ENCODE measurements around the gene PANK2.

The PANK2 gene

DNA sequence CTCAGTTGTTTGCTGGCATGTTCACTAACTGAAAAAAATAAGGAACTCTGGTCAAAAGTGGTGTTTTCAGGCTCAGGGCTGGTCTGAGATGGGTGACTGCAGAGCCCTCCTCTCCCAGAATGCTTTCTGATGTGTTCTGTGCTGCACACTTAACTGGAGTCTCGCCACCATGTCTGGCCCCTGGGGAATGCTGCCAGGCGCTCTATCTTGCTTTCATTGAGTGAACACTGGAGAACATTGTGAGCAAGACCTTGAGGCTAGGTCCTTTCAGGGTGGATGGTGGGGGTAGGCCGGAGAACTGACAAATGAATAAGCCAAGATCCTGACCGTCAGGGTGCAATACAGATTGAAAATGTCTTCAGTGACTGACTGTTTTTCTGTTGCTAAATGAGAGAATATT lies 19.5 kb downstream of the PANK2 start:
- Histone ChIP-seq H3K27me3 (ENCODE audit: control insufficient read depth, insufficient read depth, low read length) (no peaks in the 10 kb centered on the region), H3K36me3 (ENCODE audit: control insufficient read depth, insufficient read depth, low read length) (no peaks in the 10 kb centered on the region), H3K9ac (ENCODE audit: low read length) (no peak overlapping the region), H3K9me3 (ENCODE audit: control insufficient read depth, low read length) (no peaks in the 10 kb centered on the region), H3K4me3 (ENCODE audit: low read length) (no peak overlapping the region), H3K4me1 (ENCODE audit: control insufficient read depth, insufficient read depth, low read length) (no peaks in the 10 kb centered on the region)

DNA sequence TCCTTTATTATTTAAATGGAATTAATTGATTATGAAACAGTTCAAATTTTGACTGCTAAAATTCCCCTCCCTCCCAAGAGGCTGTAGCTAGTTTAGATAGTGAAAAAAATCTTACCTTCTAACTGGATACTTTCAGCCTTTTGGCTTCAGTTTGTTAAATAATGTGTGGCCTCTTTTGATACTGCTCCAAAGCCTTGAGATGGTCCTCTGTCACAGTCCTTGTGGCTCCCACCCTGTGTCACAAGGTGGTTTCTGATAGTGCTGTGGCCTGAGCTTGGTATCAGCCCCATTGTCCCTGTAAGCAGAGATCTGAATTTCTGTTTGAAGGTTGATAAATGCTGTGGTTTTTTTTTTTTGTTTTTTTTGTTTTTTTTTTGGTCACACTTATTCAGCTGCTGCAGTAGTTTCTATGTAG lies 20.8 kb downstream of the PANK2 start:
- Histone ChIP-seq H3K4me3 (ENCODE audit: low read length) (no peak overlapping the region), H3K4me1 (ENCODE audit: control insufficient read depth, insufficient read depth, low read length) (no peaks in the 10 kb centered on the region), H3K9ac (ENCODE audit: low read length) (no peak overlapping the region), H3K36me3 (ENCODE audit: control insufficient read depth, insufficient read depth, low read length) (no peaks in the 10 kb centered on the region), H3K27me3 (ENCODE audit: control insufficient read depth, insufficient read depth, low read length) (no peaks in the 10 kb centered on the region), H3K9me3 (ENCODE audit: control insufficient read depth, low read length) (no peaks in the 10 kb centered on the region)

DNA sequence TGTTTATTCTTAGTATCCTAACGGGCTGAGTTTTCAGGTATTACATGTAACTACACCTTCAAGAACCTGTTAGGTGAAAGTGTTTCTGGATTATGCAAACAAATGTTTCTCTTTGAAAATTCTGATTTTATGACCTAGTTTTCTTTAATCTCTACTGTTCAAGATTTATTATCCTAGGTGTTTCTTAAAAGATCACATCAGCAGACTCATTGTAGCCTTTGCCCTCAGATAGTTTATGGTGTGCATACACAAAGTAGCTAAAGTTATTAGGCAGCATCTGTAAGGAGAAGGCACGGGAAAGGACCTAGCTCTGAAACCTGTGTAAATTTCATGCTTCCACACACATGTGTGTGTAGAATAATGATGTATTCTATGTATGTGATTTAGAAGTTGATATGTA lies 21.7 kb downstream of the PANK2 start:
- Histone ChIP-seq H3K4me1 (ENCODE audit: control insufficient read depth, insufficient read depth, low read length) (no peaks in the 10 kb centered on the region), H3K27me3 (ENCODE audit: control insufficient read depth, insufficient read depth, low read length) (no peaks in the 10 kb centered on the region), H3K36me3 (ENCODE audit: control insufficient read depth, insufficient read depth, low read length) (no peaks in the 10 kb centered on the region), H3K9ac (ENCODE audit: low read length) (no peak overlapping the region), H3K9me3 (ENCODE audit: control insufficient read depth, low read length) (no peaks in the 10 kb centered on the region), H3K4me3 (ENCODE audit: low read length) (no peak overlapping the region)

DNA sequence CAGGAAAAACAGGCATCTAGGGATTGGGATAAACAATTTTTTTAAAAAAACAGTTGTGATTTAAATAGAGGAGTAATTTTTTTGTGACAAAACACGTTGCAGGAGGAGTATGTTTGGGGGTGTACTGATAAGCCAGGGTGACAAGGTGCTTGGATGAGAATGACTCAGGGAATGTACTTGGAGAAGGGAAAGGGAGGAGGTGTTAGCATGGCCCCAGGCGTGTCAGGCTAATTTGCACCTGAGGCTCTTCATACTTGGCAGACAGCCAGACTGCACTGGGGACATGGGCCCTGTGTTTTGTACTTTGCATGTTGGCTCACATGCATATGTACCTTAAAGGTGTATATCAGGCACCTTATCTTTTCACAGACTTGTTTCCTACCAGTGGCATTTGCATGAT lies 22.8 kb downstream of the PANK2 start:
- H3K36me3 ChIP-seq (ENCODE audit: control insufficient read depth, insufficient read depth, low read length) = no peaks in the 10 kb centered on the region
- no peaks in the 10 kb centered on the region for H3K27me3 ChIP-seq (ENCODE audit: control insufficient read depth, insufficient read depth, low read length)

DNA sequence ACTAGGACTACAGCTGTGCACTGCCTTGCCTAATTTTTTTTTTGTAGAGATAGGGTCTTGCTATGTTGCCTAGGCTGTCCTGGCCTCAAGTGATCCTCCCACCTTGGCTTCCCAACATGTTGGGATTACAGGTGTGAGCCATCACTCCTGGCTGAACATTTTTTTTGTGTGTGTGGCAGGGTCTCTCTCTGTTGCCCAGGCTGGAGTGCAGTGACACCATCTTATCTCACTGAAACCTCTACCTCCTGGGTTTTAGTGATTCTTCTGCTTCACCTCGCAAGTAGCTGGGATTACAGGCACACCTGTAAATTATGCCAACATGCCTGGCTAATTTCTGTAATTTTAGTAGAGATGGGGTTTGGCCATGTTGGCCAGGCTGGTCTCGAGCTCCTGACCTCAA lies 25.3 kb downstream of the PANK2 start:
- H3K4me1 ChIP-seq (ENCODE audit: control insufficient read depth, insufficient read depth, low read length) = peaks cover 5% of the 10 kb centered on the region
- H3K27me3 ChIP-seq (ENCODE audit: control insufficient read depth, insufficient read depth, low read length) = no peaks in the 10 kb centered on the region
- H3K9me3 ChIP-seq (ENCODE audit: control insufficient read depth, low read length) = no peaks in the 10 kb centered on the region
- H3K4me3 ChIP-seq (ENCODE audit: low read length) = no peak overlapping the region
- H3K9ac ChIP-seq (ENCODE audit: low read length) = no peak overlapping the region
- H3K36me3 ChIP-seq (ENCODE audit: control insufficient read depth, insufficient read depth, low read length) = no peaks in the 10 kb centered on the region

More for the DNA sequence above, 22.8 kb downstream of the PANK2 start:
- no peak overlapping the region for H3K9ac ChIP-seq (ENCODE audit: low read length)
- H3K4me1 ChIP-seq (ENCODE audit: control insufficient read depth, insufficient read depth, low read length) = peaks cover 5% of the 10 kb centered on the region
- no peaks in the 10 kb centered on the region for H3K9me3 ChIP-seq (ENCODE audit: control insufficient read depth, low read length)
- H3K4me3 ChIP-seq (ENCODE audit: low read length) = no peak overlapping the region

DNA sequence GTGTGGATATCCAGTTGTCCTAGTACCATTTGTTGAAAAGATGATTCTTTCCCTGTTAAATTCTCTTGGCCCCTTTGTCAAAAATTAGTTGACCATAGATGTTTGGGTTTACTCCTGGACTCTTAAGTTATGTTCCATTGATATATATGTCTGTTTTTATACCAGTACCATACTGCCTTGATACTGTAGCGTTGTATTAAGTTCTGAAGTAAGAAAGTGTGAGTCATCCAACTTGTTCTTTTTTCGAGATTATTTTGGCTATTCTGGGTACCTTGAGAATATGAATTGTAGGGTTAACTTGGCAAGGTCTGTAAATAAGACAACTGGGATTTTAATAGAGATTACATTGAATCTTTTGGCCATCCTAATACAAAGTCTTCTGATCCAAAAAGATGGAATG lies 26.5 kb downstream of the PANK2 start:
- no peaks in the 10 kb centered on the region for H3K27me3 ChIP-seq (ENCODE audit: control insufficient read depth, insufficient read depth, low read length)
- peaks cover 5% of the 10 kb centered on the region for H3K4me1 ChIP-seq (ENCODE audit: control insufficient read depth, insufficient read depth, low read length)
- no peak overlapping the region for H3K4me3 ChIP-seq (ENCODE audit: low read length)
- no peaks in the 10 kb centered on the region for H3K9me3 ChIP-seq (ENCODE audit: control insufficient read depth, low read length)
- no peak overlapping the region for H3K9ac ChIP-seq (ENCODE audit: low read length)
- H3K36me3 ChIP-seq (ENCODE audit: control insufficient read depth, insufficient read depth, low read length) = no peaks in the 10 kb centered on the region

DNA sequence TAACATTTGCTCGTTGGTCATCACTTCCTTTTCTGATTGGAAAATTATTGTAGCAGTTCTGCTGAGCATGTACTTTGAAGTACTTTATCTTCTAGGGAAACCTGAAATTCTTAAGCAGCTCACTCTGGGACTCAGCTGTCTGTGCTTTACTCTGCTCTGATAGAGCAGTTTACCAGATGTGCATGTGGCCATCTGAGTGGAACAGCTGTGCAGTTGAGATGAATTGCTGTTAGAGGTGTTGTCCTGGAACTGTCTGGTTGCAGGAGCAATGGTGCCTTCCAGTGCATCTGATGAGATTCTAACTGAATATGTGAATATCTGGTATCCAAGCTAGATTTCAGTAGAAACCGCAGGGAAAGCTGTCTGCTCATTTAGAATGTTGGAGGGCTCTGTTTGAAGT lies 27.2 kb downstream of the PANK2 start:
- Histone ChIP-seq H3K9me3 (ENCODE audit: control insufficient read depth, low read length) (no peaks in the 10 kb centered on the region), H3K36me3 (ENCODE audit: control insufficient read depth, insufficient read depth, low read length) (no peaks in the 10 kb centered on the region), H3K4me3 (ENCODE audit: low read length) (no peak overlapping the region)

DNA sequence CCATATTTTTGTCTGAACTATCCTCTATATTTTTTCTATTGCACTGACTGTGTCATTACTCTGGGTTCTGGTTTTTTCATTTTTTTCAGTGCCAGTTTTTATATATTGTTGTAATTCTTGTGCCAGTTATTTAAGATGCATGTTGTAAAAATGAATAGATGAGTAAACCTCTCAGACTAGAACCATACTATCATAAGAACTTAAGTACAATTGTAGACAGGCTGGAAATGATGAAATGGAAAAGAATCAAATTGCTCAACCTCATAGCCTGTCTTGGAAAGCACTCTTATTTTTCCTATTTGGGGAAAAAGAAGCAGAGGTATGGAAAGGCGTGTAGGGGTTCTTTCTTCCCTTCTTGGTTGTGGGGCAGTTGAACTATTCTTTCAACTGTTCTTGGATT lies 30.2 kb downstream of the PANK2 start:
- H3K9me3 ChIP-seq (ENCODE audit: control insufficient read depth, low read length) = no peaks in the 10 kb centered on the region
- H3K9ac ChIP-seq (ENCODE audit: low read length) = no peak overlapping the region
- H3K27me3 ChIP-seq (ENCODE audit: control insufficient read depth, insufficient read depth, low read length) = no peaks in the 10 kb centered on the region
- no peaks in the 10 kb centered on the region for H3K36me3 ChIP-seq (ENCODE audit: control insufficient read depth, insufficient read depth, low read length)
- no peak overlapping the region for H3K4me3 ChIP-seq (ENCODE audit: low read length)
- peaks cover 24% of the 10 kb centered on the region for H3K4me1 ChIP-seq (ENCODE audit: control insufficient read depth, insufficient read depth, low read length)

More for the DNA sequence above, 27.2 kb downstream of the PANK2 start:
- Histone ChIP-seq H3K27me3 (ENCODE audit: control insufficient read depth, insufficient read depth, low read length) (no peaks in the 10 kb centered on the region), H3K4me1 (ENCODE audit: control insufficient read depth, insufficient read depth, low read length) (peaks cover 5% of the 10 kb centered on the region), H3K9ac (ENCODE audit: low read length) (no peak overlapping the region)

DNA sequence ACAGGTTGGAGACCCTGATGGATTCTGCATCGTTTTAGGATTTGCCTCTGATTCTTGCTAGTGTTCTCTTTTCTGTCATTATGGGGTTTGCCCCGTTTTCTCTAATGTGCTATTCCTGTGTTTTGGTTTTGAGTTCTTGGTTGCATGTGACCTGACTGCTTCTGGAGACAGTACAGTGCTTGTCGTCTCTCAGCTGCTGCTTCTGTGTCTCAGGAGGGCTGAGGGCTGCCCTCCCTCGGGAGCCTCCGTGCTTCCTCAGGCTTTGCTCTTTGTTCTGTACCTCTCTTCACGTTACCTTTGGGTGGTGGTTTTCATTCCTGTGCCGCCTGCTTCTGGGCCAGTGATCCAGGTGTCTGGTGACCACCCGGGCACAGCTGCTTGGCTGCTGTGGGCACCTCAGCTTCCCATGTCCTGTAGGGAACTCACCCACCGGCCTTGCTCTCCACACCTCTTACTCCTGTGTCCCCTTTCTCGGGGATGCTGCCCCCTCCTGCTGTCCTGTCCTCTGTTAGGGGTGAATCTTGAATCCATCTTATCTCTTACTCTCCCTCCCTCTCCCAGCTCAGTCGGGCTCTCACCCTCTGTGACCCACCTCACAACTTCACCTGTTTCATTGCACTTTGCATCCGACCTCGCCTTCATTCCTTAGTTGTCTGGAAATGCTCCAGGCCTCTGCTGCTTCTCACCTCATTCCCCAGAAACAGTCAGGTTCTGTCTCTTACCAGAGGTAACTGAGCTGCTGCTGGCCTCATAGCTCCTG lies 33.2 kb downstream of the PANK2 start:
- Histone ChIP-seq H3K27me3 (ENCODE audit: control insufficient read depth, insufficient read depth, low read length) (no peaks in the 10 kb centered on the region), H3K9ac (ENCODE audit: low read length) (no peak overlapping the region), H3K36me3 (ENCODE audit: control insufficient read depth, insufficient read depth, low read length) (no peaks in the 10 kb centered on the region), H3K4me3 (ENCODE audit: low read length) (no peak overlapping the region), H3K9me3 (ENCODE audit: control insufficient read depth, low read length) (no peaks in the 10 kb centered on the region), H3K4me1 (ENCODE audit: control insufficient read depth, insufficient read depth, low read length) (peaks cover 19% of the 10 kb centered on the region)

DNA sequence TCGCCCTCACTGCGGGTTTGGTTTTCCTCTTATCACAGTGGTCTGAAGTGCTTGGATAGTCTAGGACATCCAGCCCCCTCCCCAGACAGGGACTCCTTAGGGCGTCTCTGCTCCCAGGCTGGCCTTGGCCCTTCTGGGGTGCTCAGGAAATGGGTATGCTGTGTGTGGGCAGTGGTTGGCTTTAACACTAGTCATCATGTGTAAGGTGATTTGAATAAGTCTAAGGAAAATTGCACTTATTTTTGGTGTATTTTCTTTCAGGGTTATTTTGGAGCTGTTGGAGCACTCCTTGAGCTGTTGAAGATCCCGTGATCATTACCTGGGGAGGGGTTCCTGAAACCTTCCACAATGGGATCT lies 33.8 kb downstream of the PANK2 start:
- H3K36me3 ChIP-seq (ENCODE audit: control insufficient read depth, insufficient read depth, low read length) = no peaks in the 10 kb centered on the region
- peaks cover 19% of the 10 kb centered on the region for H3K4me1 ChIP-seq (ENCODE audit: control insufficient read depth, insufficient read depth, low read length)
- no peak overlapping the region for H3K9ac ChIP-seq (ENCODE audit: low read length)
- no peaks in the 10 kb centered on the region for H3K27me3 ChIP-seq (ENCODE audit: control insufficient read depth, insufficient read depth, low read length)
- H3K4me3 ChIP-seq (ENCODE audit: low read length) = no peak overlapping the region
- no peaks in the 10 kb centered on the region for H3K9me3 ChIP-seq (ENCODE audit: control insufficient read depth, low read length)

DNA sequence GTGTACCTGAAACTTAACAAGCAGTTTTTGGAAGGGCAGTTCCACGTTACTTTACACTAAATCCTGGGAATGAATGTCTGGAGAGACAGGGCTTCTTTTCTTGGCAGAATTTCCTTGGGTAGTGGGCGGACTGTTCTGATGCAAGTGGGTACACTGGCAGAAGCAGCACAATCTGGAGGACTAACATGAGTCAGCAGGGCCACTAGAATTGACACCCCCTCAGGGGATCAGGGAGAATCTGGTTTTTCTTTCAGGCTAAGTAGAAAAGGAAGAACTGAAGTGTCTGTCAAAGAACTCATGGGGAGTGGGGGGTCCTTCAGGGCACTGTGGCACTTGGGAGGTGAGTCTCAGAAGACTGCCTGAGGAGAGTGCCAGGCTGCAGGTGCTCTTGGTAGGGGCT lies 34.6 kb downstream of the PANK2 start:
- no peaks in the 10 kb centered on the region for H3K27me3 ChIP-seq (ENCODE audit: control insufficient read depth, insufficient read depth, low read length)
- H3K36me3 ChIP-seq (ENCODE audit: control insufficient read depth, insufficient read depth, low read length) = no peaks in the 10 kb centered on the region

DNA sequence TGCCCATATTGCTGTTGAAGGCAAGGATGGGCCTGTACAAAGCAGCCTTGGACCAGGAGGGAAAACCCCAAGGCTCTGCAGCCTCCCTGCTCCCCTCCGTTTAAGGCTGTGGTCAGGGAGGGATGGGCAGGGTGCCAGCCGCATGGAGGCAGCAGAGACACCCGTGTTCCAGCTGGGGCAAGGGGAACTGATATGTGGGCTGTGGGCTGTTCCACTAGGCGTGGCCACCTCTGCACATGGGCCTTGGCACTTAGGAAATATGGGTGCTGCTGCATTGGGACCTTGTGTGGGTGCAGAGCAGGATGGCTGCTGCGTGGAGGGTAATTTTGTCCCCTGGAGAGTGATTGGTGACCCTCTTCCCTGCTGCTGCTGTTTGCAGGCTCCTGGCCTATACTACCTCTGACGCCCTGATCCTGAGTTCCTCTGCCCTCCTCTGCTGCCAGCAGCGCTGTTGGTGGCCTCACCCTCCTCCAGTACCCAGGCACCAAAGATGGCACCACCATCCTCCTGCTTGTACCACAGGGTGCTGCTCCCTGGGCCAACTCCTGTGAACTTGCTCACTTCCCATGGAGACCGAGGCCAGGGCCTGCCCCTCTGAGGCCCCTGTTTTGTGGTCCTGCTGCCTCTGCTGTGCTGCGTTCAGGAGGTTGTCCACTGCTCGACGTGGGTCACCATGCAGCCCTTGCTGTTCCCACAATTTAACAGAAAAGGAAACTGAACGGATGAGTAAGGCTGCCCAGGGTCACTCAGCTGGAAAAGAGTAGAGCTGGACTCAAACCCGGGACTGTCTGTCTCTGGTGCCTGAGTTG lies 35.3 kb downstream of the PANK2 start:
- peaks cover 19% of the 10 kb centered on the region for H3K4me1 ChIP-seq (ENCODE audit: control insufficient read depth, insufficient read depth, low read length)
- no peak overlapping the region for H3K4me3 ChIP-seq (ENCODE audit: low read length)
- no peaks in the 10 kb centered on the region for H3K27me3 ChIP-seq (ENCODE audit: control insufficient read depth, insufficient read depth, low read length)
- H3K9ac ChIP-seq (ENCODE audit: low read length) = no peak overlapping the region
- no peaks in the 10 kb centered on the region for H3K36me3 ChIP-seq (ENCODE audit: control insufficient read depth, insufficient read depth, low read length)
- H3K9me3 ChIP-seq (ENCODE audit: control insufficient read depth, low read length) = no peaks in the 10 kb centered on the region

More for the DNA sequence above, 34.6 kb downstream of the PANK2 start:
- Histone ChIP-seq H3K4me1 (ENCODE audit: control insufficient read depth, insufficient read depth, low read length) (peaks cover 19% of the 10 kb centered on the region), H3K9ac (ENCODE audit: low read length) (no peak overlapping the region), H3K4me3 (ENCODE audit: low read length) (no peak overlapping the region), H3K9me3 (ENCODE audit: control insufficient read depth, low read length) (no peaks in the 10 kb centered on the region)

All from mucosa of stomach (tissue), 1 donor.